ENCODE data around the gene AURKA.

DNA sequence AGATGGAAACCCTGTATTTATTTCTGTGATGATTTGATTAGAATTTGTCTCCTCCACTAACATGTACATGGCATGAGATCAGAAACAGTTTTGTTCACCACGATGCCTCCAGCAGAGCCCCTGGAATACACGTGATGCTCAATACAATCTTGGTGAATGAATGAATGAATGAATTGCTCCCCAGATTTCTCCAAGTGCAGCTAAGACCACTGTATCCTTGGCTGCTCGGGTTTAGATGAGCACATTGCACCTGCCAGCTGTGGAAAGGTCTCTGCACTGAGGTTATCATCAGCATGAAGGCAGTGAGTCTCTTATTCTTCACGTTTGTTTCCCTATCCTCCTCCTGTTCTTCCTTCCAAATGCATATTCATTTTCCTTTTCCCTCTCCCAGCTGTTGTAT, 37.9 kb upstream of the AURKA start:
- no peak for TF ChIP-seq CTCF (IDR thresholded peaks at IDR 0.05; ENCODE audit: insufficient read depth, low read depth, low read length)
- no peak for TF ChIP-seq EZH2 (IDR thresholded peaks at IDR 0.05; ENCODE audit: insufficient read depth, low read length)
